Sigmoid colon (tissue), 7 donors: ENCODE data around the gene ZNF664. TPM values are rescaled to one million over a fixed set of nuclear protein-coding genes. Genes with fewer than 3 reads are reported as not detected.

ENCODE experiments used
- DNase-seq: peaks from one replicate; pipeline ENCODE4 v3.0.0-alpha.2; 2019
- H3K27ac ChIP-seq, 4 donors: fragments of 200-600 bp; sonication (generic); one replicate each; pipeline ENCODE4 v1.5.1; 2016 to 2019; ENCODE audit warnings: mild to moderate bottlenecking in 1 of 4
- H3K27me3 ChIP-seq, 3 donors: fragments of 200-600 bp; sonication (generic); one replicate each; pipeline ENCODE4 v1.5.1; 2019; ENCODE audit warnings: mild to moderate bottlenecking in 1 of 3
- H3K36me3 ChIP-seq, 4 donors: fragments of 200-600 bp; sonication (generic); one replicate each; pipeline ENCODE4 v1.5.1; 2016 to 2019
- H3K4me1 ChIP-seq, 4 donors: fragments of 200-600 bp; sonication (generic); one replicate each; pipeline ENCODE4 v1.5.1; 2017 to 2019
- H3K4me3 ChIP-seq, 4 donors: fragments of 200-600 bp; sonication (generic); one replicate each; pipeline ENCODE4 v1.5.1; 2017 to 2019; ENCODE audit warnings: mild to moderate bottlenecking in 2 of 4, moderate library complexity in 1 of 4
- H3K9me3 ChIP-seq, 4 donors: fragments of 200-600 bp in 3 of 4; sonication (generic) in 3 of 4; one replicate each; pipeline versions ENCODE4 v1.5.1 to v1.6.1; 2013 to 2019
- EP300 ChIP-seq, 4 donors: sonication (generic); formaldehyde crosslinking; IDR thresholded peaks; one replicate each; pipeline ENCODE4 v1.6.1; 2017; ENCODE audit warnings: antibody characterized with exemption in 4 of 4
- POLR2A ChIP-seq, 2 donors: fragments of 450-650 bp; IDR thresholded peaks; one replicate each; pipeline ENCODE4 v1.6.1; 2016; ENCODE audit warnings: antibody characterized with exemption in 2 of 2, mild to moderate bottlenecking in 2 of 2, moderate library complexity in 2 of 2
- POLR2AphosphoS5 ChIP-seq, 4 donors: sonication (generic); formaldehyde crosslinking; IDR thresholded peaks; one replicate each; pipeline ENCODE4 v1.6.1; 2017; ENCODE audit warnings: antibody characterized with exemption in 4 of 4
- WGBS, 2 donors: extraction: QIAGEN DNeasy Blood & Tissue Kit; methylation state at CpG; one replicate each; pipeline ENCODE4 v1.1.7; 2013; 5-methylcytosine and 5-hydroxymethylcytosine counted together
- intact Hi-C: fragments of 100-400 bp; cut with DNase I; formaldehyde crosslinking; loops from one replicate; pipeline ENCODE4 v1.15.1; 2023
- polyA plus RNA-seq, 3 donors: library from polyadenylated mRNA; stranded (reverse); fragments of 200-250 nt; gene quantifications; one replicate each; pipeline ENCODE4 v1.2.3, GENCODE V29; 2013
- total RNA-seq, 4 donors: library from RNA; depleted of rRNA; stranded (reverse); fragments of >200 nt; gene quantifications; one replicate each; pipeline ENCODE4 v1.1.0, GENCODE V29; 2016
- TF ChIP-seq, protein P1 (sequence below), 4 experiments: fragments of 450-650 bp in 3 of 4; fragments of 200-600 bp in 1 of 4; IDR thresholded peaks; one replicate each; pipeline ENCODE4 v1.5.1; 2016 to 2019; ENCODE audit warnings: antibody characterized with exemption in 4 of 4, mild to moderate bottlenecking in 3 of 4, moderate library complexity in 2 of 4
- donor health status: healthy with polysubstance abuse.
- donor health status: Bipolar disorder and iron deficiency.
- donor health status: healthy.

Gene ZNF664
- total and polyA plus RNA-seq, 7 donors = 43.4 to 74.0 (median 62.5) TPM

DNA sequence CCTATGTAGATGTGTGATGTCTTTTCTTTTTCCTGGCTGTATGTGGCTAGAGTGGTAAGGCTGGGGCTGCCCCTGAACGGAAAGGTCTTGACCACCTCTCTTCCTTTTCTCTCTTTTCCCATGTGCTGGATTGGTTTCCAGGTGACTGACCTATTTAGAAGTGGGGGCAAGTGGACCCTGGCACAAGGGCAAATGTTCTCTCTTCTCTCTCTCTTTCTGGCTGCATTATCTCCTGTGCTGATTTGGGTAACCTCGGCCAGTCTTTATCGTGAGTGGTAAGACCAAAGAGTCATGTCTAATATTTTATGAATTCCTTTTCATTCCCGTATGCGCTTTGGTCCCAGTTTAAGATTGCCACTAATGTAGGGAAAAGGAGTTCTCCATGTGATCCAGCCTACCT is 16.2 kb downstream of the ZNF664 start:
- Histone ChIP-seq H3K36me3 (peaks cover 0 to 28% (median 8%) of the 10 kb centered on the region in 4 donors), H3K4me1 (peaks cover 0 to 11% (median 5%) of the 10 kb centered on the region in 4 donors), H3K4me3 (no peak overlapping the region), H3K9me3 (no peaks in the 10 kb centered on the region), H3K27me3 (no peaks in the 10 kb centered on the region), H3K27ac (no peak overlapping the region)
- no peak for TF ChIP-seq POLR2A (IDR thresholded peaks at IDR 0.05)
- intact Hi-C loops = no loop called here
- 94 to 95% methylated on average over 5 of the region's 5 CpGs for WGBS, 2 donors
- no peak for DNase-seq

DNA sequence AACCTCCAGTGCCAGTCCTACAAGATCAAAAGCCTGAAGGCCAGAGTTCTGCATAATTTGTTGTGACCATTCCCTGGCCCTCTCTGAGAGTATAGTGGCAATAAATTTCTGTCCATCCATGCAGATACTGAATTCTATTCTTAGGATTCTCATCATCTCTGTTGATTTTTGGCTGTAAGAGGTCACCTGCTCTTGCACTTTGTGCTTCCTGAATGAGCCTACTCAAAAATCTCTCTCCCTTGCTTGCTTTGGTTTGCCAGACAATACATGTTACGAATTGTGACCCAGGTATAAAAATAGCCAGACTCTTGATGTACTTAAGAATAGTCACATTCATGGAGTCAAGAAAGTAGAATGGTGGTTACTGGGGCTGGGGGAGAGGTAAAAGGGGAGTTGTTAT is 16.7 kb downstream of the ZNF664 start:
- no peak overlapping the region for H3K4me3 ChIP-seq
- H3K27ac ChIP-seq = no peak overlapping the region
- 92 to 94% methylated on average over 1 of the region's 1 CpG for WGBS, 2 donors
- H3K9me3 ChIP-seq = no peaks in the 10 kb centered on the region
- DNase-seq = no peak
- H3K36me3 ChIP-seq = peaks cover 0 to 28% (median 8%) of the 10 kb centered on the region in 4 donors
- no peaks in the 10 kb centered on the region for H3K27me3 ChIP-seq
- H3K4me1 ChIP-seq = peaks cover 0 to 11% (median 5%) of the 10 kb centered on the region in 4 donors
- intact Hi-C loops = no loop called here
- no peak for TF ChIP-seq POLR2AphosphoS5 (IDR thresholded peaks at IDR 0.05)

DNA sequence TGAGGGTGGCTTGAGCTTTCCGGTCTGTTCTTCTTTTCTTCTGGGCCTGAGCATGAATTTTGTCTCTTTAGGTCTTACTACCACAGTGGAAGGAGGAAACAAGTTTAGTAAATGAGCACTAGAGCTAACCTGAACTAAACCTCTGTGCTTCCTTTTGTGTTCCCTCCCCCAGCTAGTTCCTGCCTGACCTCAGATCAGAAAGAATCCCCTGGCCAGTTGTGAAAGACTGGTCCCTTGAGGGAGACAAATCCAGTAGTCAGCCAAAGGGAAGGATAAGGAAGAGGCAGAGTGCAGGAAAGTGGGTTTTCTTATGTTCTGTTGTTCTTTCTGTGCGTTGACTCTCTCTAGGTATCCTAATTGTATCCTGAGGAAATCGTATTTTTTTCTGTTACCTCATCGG is 17.5 kb downstream of the ZNF664 start:
- Histone ChIP-seq H3K9me3 (no peaks in the 10 kb centered on the region), H3K27me3 (no peaks in the 10 kb centered on the region), H3K36me3 (peaks cover 0 to 28% (median 8%) of the 10 kb centered on the region in 4 donors), H3K4me1 (peaks cover 0 to 16% (median 5%) of the 10 kb centered on the region in 4 donors), H3K27ac (no peak overlapping the region), H3K4me3 (no peak overlapping the region)
- 38 to 71% methylated on average over 4 of the region's 4 CpGs for WGBS, 2 donors
- no peak for DNase-seq
- TF ChIP-seq, protein P1, sequence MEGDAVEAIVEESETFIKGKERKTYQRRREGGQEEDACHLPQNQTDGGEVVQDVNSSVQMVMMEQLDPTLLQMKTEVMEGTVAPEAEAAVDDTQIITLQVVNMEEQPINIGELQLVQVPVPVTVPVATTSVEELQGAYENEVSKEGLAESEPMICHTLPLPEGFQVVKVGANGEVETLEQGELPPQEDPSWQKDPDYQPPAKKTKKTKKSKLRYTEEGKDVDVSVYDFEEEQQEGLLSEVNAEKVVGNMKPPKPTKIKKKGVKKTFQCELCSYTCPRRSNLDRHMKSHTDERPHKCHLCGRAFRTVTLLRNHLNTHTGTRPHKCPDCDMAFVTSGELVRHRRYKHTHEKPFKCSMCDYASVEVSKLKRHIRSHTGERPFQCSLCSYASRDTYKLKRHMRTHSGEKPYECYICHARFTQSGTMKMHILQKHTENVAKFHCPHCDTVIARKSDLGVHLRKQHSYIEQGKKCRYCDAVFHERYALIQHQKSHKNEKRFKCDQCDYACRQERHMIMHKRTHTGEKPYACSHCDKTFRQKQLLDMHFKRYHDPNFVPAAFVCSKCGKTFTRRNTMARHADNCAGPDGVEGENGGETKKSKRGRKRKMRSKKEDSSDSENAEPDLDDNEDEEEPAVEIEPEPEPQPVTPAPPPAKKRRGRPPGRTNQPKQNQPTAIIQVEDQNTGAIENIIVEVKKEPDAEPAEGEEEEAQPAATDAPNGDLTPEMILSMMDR (IDR thresholded peaks at IDR 0.05) = no peak
- TF ChIP-seq POLR2A (IDR thresholded peaks at IDR 0.05) (no peak), POLR2AphosphoS5 (IDR thresholded peaks at IDR 0.05) (no peak), EP300 (IDR thresholded peaks at IDR 0.05) (no peak)
- intact Hi-C loops = no loop called here

DNA sequence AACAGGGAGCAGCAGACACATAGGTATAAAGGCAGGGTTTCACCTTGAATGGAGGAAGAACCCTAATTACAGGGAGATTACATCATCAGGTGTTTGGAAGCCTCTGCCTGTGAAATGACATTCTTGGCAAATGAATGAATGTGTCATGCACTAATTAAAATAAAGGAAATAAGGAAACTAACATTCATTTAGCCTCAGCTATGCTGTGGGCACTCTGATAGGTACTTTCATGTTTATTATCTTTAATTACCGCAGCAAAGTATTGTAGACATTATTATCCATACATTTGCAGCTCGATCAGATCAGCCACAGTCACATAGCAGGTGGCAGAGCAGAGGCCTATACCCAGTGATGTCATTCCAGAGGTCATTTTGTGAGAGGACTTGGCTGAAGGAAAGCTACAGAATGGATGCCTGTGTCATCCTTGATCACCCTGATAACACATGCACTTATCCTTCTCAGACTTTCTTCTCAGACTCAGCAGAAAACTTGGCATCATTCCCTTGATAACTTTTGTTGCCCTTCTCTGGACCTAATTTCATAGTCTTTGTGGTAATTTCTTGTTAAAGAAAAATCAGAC is 18.4 kb downstream of the ZNF664 start:
- WGBS, 2 donors = 28 to 83% methylated on average over 2 of the region's 2 CpGs
- Histone ChIP-seq H3K27me3 (no peaks in the 10 kb centered on the region), H3K9me3 (no peaks in the 10 kb centered on the region), H3K36me3 (peaks cover 0 to 28% (median 8%) of the 10 kb centered on the region in 4 donors), H3K4me3 (no peak overlapping the region), H3K4me1 (peaks cover 0 to 8% (median 1%) of the 10 kb centered on the region in 4 donors), H3K27ac (no peak overlapping the region)
- intact Hi-C loops = no loop called here
- TF ChIP-seq, protein P1 (IDR thresholded peaks at IDR 0.05) = no peak
- TF ChIP-seq POLR2A (IDR thresholded peaks at IDR 0.05) = no peak
- no peak for DNase-seq

DNA sequence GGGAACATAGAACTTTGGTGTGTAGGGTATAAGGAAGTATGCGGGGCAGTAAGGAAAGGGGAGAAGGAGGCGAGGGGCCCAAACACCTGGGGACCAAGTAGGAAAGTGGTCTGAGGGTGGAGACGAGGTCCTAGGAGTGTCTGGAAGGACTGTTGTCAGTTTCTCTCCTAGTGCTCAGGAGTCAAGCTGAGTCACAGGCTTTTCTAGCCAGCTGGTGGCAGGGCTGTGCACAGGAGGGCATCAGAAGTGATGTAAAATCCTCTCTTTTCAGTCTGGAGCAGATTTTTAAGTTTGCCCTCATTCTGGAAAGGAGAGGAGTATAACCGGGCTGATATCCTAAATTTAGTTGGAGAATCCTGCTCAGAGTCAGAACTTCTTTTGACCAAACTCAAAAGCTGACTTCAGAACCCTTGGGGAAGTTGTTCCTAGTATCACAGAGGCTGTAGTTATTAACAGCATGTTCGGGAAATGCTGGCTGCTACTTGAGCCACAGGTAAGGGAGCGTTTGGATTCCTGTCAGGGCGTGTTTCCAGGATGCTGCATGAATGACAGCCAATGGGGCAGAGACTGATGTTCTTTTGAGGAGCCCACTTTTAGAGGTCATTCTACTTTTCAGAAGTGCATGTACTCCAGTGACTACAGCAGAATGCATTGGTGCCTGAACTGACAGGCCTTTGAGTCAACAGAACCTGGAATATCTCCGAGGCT is 19.3 kb downstream of the ZNF664 start:
- Histone ChIP-seq H3K36me3 (peaks cover 0 to 28% (median 8%) of the 10 kb centered on the region in 4 donors), H3K9me3 (no peaks in the 10 kb centered on the region), H3K4me1 (peaks cover 0 to 5% (median 1%) of the 10 kb centered on the region in 4 donors), H3K27ac (no peak overlapping the region), H3K27me3 (no peaks in the 10 kb centered on the region), H3K4me3 (no peak overlapping the region)
- TF ChIP-seq, protein P1 (IDR thresholded peaks at IDR 0.05) = no peak
- TF ChIP-seq EP300 (IDR thresholded peaks at IDR 0.05) (no peak), POLR2A (IDR thresholded peaks at IDR 0.05) (no peak), POLR2AphosphoS5 (IDR thresholded peaks at IDR 0.05) (no peak)
- WGBS, 2 donors = 87 to 93% methylated on average over 8 of the region's 8 CpGs
- DNase-seq = no peak
- intact Hi-C loops = no loop called here
